DND-41 (cell line): ENCODE measurements around the gene MED25.

Experiments
- ATAC-seq: fragments of 200-7000 bp; cut with Tn5 transposase; 3 replicates; pipeline ENCODE4 v1.9.1; 2021; ENCODE audit warnings: low read depth; ENCODE audit not compliant: insufficient read depth
- DNase-seq: peaks from one replicate; pipeline ENCODE4 v3.0.0-alpha.2; 2020
- H2AFZ ChIP-seq: 2 replicates; pipeline ENCODE4 v1.6.0; 2012; ENCODE audit warnings: low read depth, low read length
- H3K27ac ChIP-seq: 2 replicates; pipeline ENCODE4 v1.5.1; 2012; ENCODE audit warnings: low read length, inconsistent platforms
- H3K27me3 ChIP-seq: fragments of 200-600 bp; sonication (generic); 2 replicates; pipeline ENCODE4 v1.6.0; 2012; ENCODE audit warnings: low read length, mild to moderate bottlenecking, inconsistent platforms; ENCODE audit not compliant: insufficient read depth, poor library complexity
- H3K36me3 ChIP-seq: 2 replicates; pipeline ENCODE4 v1.5.1; 2012; ENCODE audit warnings: low read length, inconsistent platforms; ENCODE audit not compliant: insufficient read depth
- H3K4me1 ChIP-seq: 2 replicates; pipeline ENCODE4 v1.5.1; 2012; ENCODE audit warnings: mild to moderate bottlenecking, low read length; ENCODE audit not compliant: insufficient read depth
- H3K4me2 ChIP-seq: 2 replicates; pipeline ENCODE4 v1.6.0; 2012; ENCODE audit warnings: mild to moderate bottlenecking, moderate library complexity, low read length, inconsistent platforms; ENCODE audit not compliant: insufficient read depth
- H3K4me3 ChIP-seq, 2 experiments: fragments of 200-600 bp in 1 of 2; shearing (Covaris generic) in 1 of 2; 2 replicates each; pipeline ENCODE4 v1.5.1; 2012 to 2016; ENCODE audit warnings: inconsistent platforms in 2 of 2, low read length in 2 of 2, mild to moderate bottlenecking in 2 of 2, low read depth in 1 of 2, moderate library complexity in 1 of 2
- H3K79me2 ChIP-seq: 2 replicates; pipeline ENCODE4 v1.6.0; 2012; ENCODE audit warnings: low read length, inconsistent platforms; ENCODE audit not compliant: insufficient read depth
- H3K9ac ChIP-seq: 2 replicates; pipeline ENCODE4 v1.6.0; 2012; ENCODE audit warnings: low read depth, mild to moderate bottlenecking, inconsistent platforms, low read length, moderate library complexity
- H3K9me3 ChIP-seq: 2 replicates; pipeline ENCODE4 v1.5.1; 2012; ENCODE audit warnings: low read length, moderate library complexity, mild to moderate bottlenecking, inconsistent platforms; ENCODE audit not compliant: insufficient read depth, severe bottlenecking
- H4K20me1 ChIP-seq: 2 replicates; pipeline ENCODE4 v1.6.0; 2012; ENCODE audit warnings: low read length; ENCODE audit not compliant: insufficient read depth
- CTCF ChIP-seq: IDR thresholded peaks from 2 replicates; pipeline ENCODE4 v1.5.1; 2012; ENCODE audit warnings: borderline replicate concordance, low read length, moderate library complexity, mild to moderate bottlenecking; ENCODE audit not compliant: poor library complexity, severe bottlenecking; ENCODE audit errors: extremely low read depth
- EZH2 ChIP-seq: IDR thresholded peaks from 3 replicates; pipeline ENCODE4 v1.6.1; 2012; ENCODE audit warnings: borderline replicate concordance, low read depth, mild to moderate bottlenecking, moderate library complexity, low read length, inconsistent platforms; ENCODE audit not compliant: severe bottlenecking

Gene MED25

DNA sequence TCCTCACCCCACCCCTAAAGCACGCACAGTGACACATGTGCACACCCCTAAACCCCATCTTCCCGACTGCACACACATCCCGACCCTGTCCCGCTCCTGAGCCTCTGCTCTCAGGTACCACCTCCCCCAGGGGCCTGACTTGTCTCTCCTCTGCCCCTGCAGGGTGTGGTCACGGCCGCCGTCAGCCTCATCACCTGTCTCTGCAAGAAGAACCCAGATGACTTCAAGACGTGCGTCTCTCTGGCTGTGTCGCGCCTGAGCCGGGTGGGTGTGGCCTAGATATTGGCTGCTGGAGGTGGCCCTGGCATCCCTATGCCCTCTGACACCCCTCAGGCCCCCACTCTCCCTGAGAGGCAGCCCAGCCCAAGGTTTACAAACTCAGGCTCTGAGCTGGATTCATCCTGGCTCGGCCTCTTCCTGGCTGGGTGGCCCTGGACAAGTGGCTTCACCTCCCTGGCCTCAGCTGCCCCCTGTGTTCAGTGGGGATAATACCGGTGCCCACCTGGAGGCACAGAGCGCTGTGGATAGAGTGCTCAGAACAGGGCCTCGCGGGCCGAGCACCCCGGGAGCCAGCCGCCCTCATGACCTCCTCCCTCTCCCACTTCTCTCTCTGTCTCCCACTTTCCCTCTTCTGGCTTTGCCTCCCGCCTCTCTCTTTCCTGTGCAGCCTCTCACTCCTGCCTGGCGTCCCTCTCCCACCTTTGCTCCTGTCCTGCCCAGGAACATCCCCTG lies 25.1 kb upstream of the MED25 start:
- H3K79me2 ChIP-seq: peaks cover 10% of the 10 kb centered on the region; the same call in 1 of the 2 replicates
- no peak overlapping the region for H3K9ac ChIP-seq
- no peak for ATAC-seq
- no peak for TF ChIP-seq EZH2
- no peak for TF ChIP-seq CTCF
- H3K4me2 ChIP-seq: no peak overlapping the region
- no peak for DNase-seq
- H3K36me3 ChIP-seq: peaks cover 83% of the 10 kb centered on the region
- H3K27ac ChIP-seq: no peak overlapping the region
- no peaks in the 10 kb centered on the region for H3K9me3 ChIP-seq
- H3K4me1 ChIP-seq: no peaks in the 10 kb centered on the region
- 0 out of 2 replicates have a peak, but pooled peaks cover 6% of the 10 kb centered on the region for H4K20me1 ChIP-seq
- no peak overlapping the region for H2AFZ ChIP-seq
- H3K27me3 ChIP-seq: no peaks in the 10 kb centered on the region
- H3K4me3 ChIP-seq: no peak overlapping the region

- H4K20me1 ChIP-seq: 0 out of 2 replicates have a peak, but pooled peaks cover 6% of the 10 kb centered on the region
- H3K4me3 ChIP-seq: no peak overlapping the region
- H3K9me3 ChIP-seq: no peaks in the 10 kb centered on the region
- H3K27ac ChIP-seq: no peak overlapping the region
- peaks cover 85% of the 10 kb centered on the region for H3K36me3 ChIP-seq
- no peaks in the 10 kb centered on the region for H3K4me1 ChIP-seq
- TF ChIP-seq CTCF (no peak), EZH2 (no peak)
- no peak overlapping the region for H3K4me2 ChIP-seq
- no peaks in the 10 kb centered on the region for H3K27me3 ChIP-seq
- ATAC-seq (no peak), DNase-seq (no peak)
- no peak overlapping the region for H2AFZ ChIP-seq
- H3K9ac ChIP-seq: no peak overlapping the region
- peaks cover 7% of the 10 kb centered on the region; the same call in 1 of the 2 replicates for H3K79me2 ChIP-seq
These were observed 24.6 kb upstream of the MED25 start for GRCh38 chr19:49793561-49793840.

DNA sequence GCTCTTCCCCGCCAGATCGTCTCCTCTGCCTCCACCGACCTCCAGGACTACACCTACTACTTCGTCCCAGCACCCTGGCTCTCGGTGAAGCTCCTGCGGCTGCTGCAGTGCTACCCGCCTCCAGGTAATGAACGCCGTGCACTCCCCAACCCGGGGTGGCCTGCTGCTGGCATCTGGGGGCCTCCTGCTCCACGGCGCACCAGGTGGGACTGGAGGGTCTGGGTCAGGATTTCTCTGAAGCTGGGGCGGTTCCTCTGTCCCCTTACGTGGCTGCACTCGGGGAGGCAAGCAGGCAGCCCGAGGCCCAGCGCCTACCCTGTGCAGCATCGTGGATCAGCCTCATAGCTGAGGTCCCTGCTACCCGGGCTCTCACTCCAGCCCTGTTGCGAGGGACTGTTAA lies 22.5 kb upstream of the MED25 start:
- no peak overlapping the region for H3K9ac ChIP-seq
- H3K4me3 ChIP-seq: no peak overlapping the region
- no peak overlapping the region for H2AFZ ChIP-seq
- H3K27ac ChIP-seq: no peak overlapping the region
- TF ChIP-seq CTCF: no peak
- no peak for TF ChIP-seq EZH2
- ATAC-seq (no peak), DNase-seq (no peak)
- peaks cover 87% of the 10 kb centered on the region for H3K36me3 ChIP-seq
- 0 out of 2 replicates have a peak, but pooled peaks cover 6% of the 10 kb centered on the region for H4K20me1 ChIP-seq
- no peaks in the 10 kb centered on the region for H3K9me3 ChIP-seq
- H3K79me2 ChIP-seq: no peaks in the 10 kb centered on the region
- no peaks in the 10 kb centered on the region for H3K27me3 ChIP-seq
- no peak overlapping the region for H3K4me2 ChIP-seq
- no peaks in the 10 kb centered on the region for H3K4me1 ChIP-seq
